SHP77 (cell line): ENCODE data around the gene ODAD3.
"Not testable (repeated sequence)": the region's sequence is repeated elsewhere in the genome, so short reads cannot be mapped to it uniquely, and the experiment has no call there.

Experiments
- DNase-seq, 2 experiments: peaks; one replicate each; lab custom pipeline; 2025; lab: John Stamatoyannopoulos, UW

The ODAD3 gene

GRCh38 chr19:11405846-11406643, 28.9 kb downstream of the ODAD3 start:
- DNase-seq, result no peak

GRCh38 chr19:11404588-11405222, 30.2 kb downstream of the ODAD3 start:
- DNase-seq, result no peak

- no peak for DNase-seq
Observed at GRCh38 chr19:11401808-11402543, 32.9 kb downstream of the ODAD3 start.

GRCh38 chr19:11400798-11401197, 34.1 kb downstream of the ODAD3 start:
- DNase-seq, result no peak

- DNase-seq, result no peak
Observed at GRCh38 chr19:11399667-11400066, 35.3 kb downstream of the ODAD3 start.

- no peak for DNase-seq
Observed at GRCh38 chr19:11397089-11397610, 37.8 kb downstream of the ODAD3 start.

GRCh38 chr19:11390933-11391680, 43.8 kb downstream of the ODAD3 start:
- DNase-seq, result no peak

GRCh38 chr19:11390359-11390758, 44.6 kb downstream of the ODAD3 start:
- no peak for DNase-seq

GRCh38 chr19:11387162-11388034, 47.5 kb downstream of the ODAD3 start:
- no peak for DNase-seq

GRCh38 chr19:11384778-11385129, 50.2 kb downstream of the ODAD3 start:
- no peak for DNase-seq

GRCh38 chr19:11383706-11384048, 51.2 kb downstream of the ODAD3 start:
- DNase-seq, result no peak

GRCh38 chr19:11382898-11383705, 51.8 kb downstream of the ODAD3 start:
- peak; percentile 29 to 55 for DNase-seq

- peak; percentile 97 for DNase-seq
Observed at GRCh38 chr19:11380653-11381537, 54.0 kb downstream of the ODAD3 start.

- DNase-seq, result no peak
Observed at GRCh38 chr19:11379857-11380350, 55.0 kb downstream of the ODAD3 start.

GRCh38 chr19:11379269-11379845, 55.6 kb downstream of the ODAD3 start:
- DNase-seq, result not testable (repeated sequence)

- DNase-seq, result peak; percentile 41 to 73
Observed at GRCh38 chr19:11378319-11379189, 56.4 kb downstream of the ODAD3 start.

GRCh38 chr19:11377756-11378155, 57.2 kb downstream of the ODAD3 start:
- no peak for DNase-seq

GRCh38 chr19:11377237-11377636, 57.7 kb downstream of the ODAD3 start:
- no peak for DNase-seq
